ENCODE measurements around the gene ADA. TPM values are rescaled to one million over a fixed set of nuclear protein-coding genes. Genes with fewer than 3 reads are reported as not detected.
"Not testable (repeated sequence)": the region's sequence is repeated elsewhere in the genome, so short reads cannot be mapped to it uniquely, and the experiment has no call there.

Gene ADA
- total RNA-seq, 4 donors from 2014 or later: 7.6 to 14.5 (median 10.4) TPM

DNA sequence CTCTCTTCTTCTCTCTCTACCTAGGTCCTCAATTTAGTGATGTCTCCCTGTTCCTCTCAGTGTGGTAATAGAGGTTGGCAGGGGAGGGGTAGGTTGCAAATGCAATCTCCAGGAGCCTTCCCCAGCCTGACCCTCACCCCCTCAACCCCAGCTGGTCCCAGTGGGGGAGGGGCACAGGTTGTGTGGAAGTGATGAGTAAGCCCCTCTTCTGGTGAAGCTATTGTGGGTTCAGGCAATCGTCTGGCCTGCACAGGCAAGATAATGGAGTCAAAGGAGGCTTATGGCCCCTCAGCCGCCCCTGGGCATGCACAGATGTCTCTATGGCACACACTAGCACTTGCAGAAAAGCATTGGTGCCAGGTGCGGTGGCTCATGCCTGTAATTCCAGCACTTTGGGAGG lies 10.8 kb upstream of the ADA start:
- no peak for ATAC-seq
- Histone ChIP-seq H3K9me3 (no peaks in the 10 kb centered on the region), H3K27ac (no peak overlapping the region), H3K4me3 (no peak overlapping the region), H3K4me1 (no peaks in the 10 kb centered on the region), H3K36me3 (no peaks in the 10 kb centered on the region), H3K27me3 (peaks cover 8% of the 10 kb centered on the region)
- TF ChIP-seq EP300 (IDR thresholded peaks at IDR 0.05) (no peak), POLR2AphosphoS5 (IDR thresholded peaks at IDR 0.05) (no peak), POLR2A (IDR thresholded peaks at IDR 0.05) (no peak)
- TF ChIP-seq, protein P1, sequence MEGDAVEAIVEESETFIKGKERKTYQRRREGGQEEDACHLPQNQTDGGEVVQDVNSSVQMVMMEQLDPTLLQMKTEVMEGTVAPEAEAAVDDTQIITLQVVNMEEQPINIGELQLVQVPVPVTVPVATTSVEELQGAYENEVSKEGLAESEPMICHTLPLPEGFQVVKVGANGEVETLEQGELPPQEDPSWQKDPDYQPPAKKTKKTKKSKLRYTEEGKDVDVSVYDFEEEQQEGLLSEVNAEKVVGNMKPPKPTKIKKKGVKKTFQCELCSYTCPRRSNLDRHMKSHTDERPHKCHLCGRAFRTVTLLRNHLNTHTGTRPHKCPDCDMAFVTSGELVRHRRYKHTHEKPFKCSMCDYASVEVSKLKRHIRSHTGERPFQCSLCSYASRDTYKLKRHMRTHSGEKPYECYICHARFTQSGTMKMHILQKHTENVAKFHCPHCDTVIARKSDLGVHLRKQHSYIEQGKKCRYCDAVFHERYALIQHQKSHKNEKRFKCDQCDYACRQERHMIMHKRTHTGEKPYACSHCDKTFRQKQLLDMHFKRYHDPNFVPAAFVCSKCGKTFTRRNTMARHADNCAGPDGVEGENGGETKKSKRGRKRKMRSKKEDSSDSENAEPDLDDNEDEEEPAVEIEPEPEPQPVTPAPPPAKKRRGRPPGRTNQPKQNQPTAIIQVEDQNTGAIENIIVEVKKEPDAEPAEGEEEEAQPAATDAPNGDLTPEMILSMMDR (IDR thresholded peaks at IDR 0.05): no peak
- 100% methylated on average over 1 of the region's 3 CpGs; no CpG with 5 or more reads in 1 of the 2 donors for WGBS, 2 donors (ENCODE audit: low coverage in 1 of 2)

DNA sequence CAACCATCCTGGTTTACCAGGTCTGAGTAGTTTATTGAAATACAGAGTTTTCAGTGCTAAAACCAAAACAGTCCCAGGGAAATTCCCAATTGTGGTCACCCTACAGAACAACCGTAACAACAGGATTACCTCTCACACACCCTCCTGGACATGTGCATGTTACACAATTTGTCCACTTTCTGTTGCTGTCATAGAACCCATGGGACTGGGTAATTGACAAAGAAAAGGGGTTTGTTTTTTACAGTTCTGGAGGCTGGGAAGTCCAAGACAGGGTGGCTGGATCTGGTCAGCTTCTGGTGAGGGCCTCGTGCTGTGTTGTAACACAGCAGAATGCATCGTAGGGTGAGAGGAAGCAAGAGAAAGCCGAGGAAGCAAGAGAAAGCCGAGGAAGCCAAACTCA lies 9.1 kb upstream of the ADA start:
- Histone ChIP-seq H3K27ac (no peak overlapping the region), H3K9me3 (no peaks in the 10 kb centered on the region), H3K36me3 (no peaks in the 10 kb centered on the region), H3K27me3 (peaks cover 8% of the 10 kb centered on the region), H3K4me1 (no peaks in the 10 kb centered on the region), H3K4me3 (no peak overlapping the region)
- TF ChIP-seq EP300 (IDR thresholded peaks at IDR 0.05) (no peak), POLR2A (IDR thresholded peaks at IDR 0.05) (no peak), POLR2AphosphoS5 (IDR thresholded peaks at IDR 0.05) (no peak)
- no peak for ATAC-seq
- WGBS, 2 donors (ENCODE audit: low coverage in 1 of 2): 61 to 82% methylated on average over 2 to 5 of the region's 5 CpGs

DNA sequence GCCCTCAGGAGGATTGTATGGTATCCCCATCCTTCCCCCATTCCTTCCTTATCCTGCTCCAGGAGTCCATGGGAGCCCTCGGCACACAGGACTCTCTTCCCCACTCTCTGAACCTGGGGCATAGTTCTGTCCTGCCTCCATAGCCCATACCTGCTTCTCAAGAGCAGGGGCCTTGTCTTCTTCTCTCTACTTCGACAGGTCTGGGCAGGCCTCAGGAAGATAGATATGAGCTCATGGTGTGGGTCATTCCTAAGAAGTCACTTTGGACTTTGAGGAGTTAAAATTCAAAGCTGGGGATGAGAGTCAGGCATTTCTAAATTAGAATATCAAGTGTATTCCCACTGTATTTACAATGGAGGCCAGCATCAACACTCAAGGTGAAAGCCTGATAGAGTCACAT lies 8.4 kb upstream of the ADA start:
- no peaks in the 10 kb centered on the region for H3K9me3 ChIP-seq
- H3K36me3 ChIP-seq: no peaks in the 10 kb centered on the region
- H3K27me3 ChIP-seq: peaks cover 8% of the 10 kb centered on the region
- H3K4me1 ChIP-seq: no peaks in the 10 kb centered on the region
- H3K4me3 ChIP-seq: no peak overlapping the region
- 87% methylated on average over 2 of the region's 2 CpGs; no CpG with 5 or more reads in 1 of the 2 donors for WGBS, 2 donors (ENCODE audit: low coverage in 1 of 2)
- ATAC-seq: no peak
- no peak for TF ChIP-seq POLR2AphosphoS5 (IDR thresholded peaks at IDR 0.05)
- TF ChIP-seq, protein P1 (IDR thresholded peaks at IDR 0.05): no peak
- no peak for TF ChIP-seq EP300 (IDR thresholded peaks at IDR 0.05)
- no peak for TF ChIP-seq POLR2A (IDR thresholded peaks at IDR 0.05)
- no peak overlapping the region for H3K27ac ChIP-seq

DNA sequence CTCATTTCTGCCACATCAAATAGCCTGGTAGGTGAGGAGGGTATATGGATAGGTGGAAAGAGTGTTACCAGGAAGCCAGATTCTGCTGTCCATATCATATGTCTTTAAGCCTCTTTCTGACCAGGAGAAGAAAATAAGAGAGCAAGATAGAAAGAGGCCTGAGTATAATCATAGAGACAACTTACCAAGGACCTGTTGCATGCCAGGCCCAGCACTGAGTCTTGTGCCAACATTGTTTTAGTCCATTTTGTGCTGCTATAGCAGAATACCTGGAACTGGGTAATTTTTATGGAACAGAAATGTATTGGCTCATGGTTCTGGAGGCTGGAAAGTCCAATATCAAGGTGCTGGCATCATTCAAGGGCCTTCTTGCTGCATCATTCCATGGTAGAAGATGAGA lies 7.3 kb upstream of the ADA start:
- H3K9me3 ChIP-seq: no peaks in the 10 kb centered on the region
- H3K36me3 ChIP-seq: no peaks in the 10 kb centered on the region
- no peak overlapping the region for H3K27ac ChIP-seq
- peaks cover 4% of the 10 kb centered on the region for H3K27me3 ChIP-seq
- H3K4me3 ChIP-seq: no peak overlapping the region
- H3K4me1 ChIP-seq: no peaks in the 10 kb centered on the region
- no peak for ATAC-seq
- TF ChIP-seq POLR2AphosphoS5 (IDR thresholded peaks at IDR 0.05): no peak
- TF ChIP-seq, protein P1 (IDR thresholded peaks at IDR 0.05): no peak
- TF ChIP-seq POLR2A (IDR thresholded peaks at IDR 0.05): no peak

DNA sequence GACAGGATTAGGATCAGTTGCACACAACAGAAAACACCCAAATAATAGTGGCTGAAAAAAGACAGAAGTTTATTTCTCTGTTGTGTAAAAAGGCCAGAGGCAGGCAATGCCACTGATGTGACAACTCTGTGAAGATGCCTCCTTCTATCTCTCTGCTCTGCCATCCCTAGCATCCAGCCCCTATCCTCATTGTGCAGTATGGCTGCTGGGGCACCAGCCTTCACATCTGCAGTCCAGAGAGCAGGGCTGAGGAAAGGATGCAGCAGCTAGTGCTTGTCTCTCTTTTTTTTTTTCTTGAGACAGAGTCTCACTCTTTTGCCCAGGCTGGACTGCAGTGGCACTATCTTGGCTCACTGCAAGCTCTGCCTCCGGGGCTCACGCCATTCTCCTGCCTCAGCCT lies 6.4 kb upstream of the ADA start:
- no peak for TF ChIP-seq EP300 (IDR thresholded peaks at IDR 0.05)
- no peak for ATAC-seq
- Histone ChIP-seq H3K27me3 (no peaks in the 10 kb centered on the region), H3K4me3 (no peak overlapping the region), H3K27ac (no peak overlapping the region), H3K36me3 (no peaks in the 10 kb centered on the region), H3K4me1 (peaks cover 0 to 5% (median 0%) of the 10 kb centered on the region in 3 donors), H3K9me3 (no peaks in the 10 kb centered on the region)
- WGBS, 2 donors (ENCODE audit: low coverage in 1 of 2): no CpG with 5 or more reads among the region's 2 CpGs

DNA sequence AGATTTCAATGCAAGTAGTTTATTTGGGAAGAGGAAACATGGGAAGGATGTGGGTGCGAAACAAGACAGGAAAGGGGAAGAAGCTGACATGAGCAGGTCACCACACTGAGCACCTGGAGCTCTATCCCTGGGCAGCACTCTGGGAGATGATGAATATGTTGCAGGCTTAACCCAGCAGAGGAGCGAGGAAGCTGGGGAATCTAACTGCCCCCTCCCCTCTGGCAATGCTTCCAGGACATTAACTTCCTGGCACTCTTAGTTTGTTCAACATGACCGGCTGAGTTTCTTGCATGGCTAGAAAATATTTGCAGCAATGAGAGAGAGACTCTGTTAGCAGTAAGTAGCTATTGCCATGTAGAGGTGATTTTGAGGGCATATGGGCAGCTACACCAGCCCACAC lies 4.9 kb upstream of the ADA start:
- Histone ChIP-seq H3K36me3 (no peaks in the 10 kb centered on the region), H3K4me1 (peaks cover 0 to 15% (median 0%) of the 10 kb centered on the region in 3 donors), H3K27ac (no peak overlapping the region), H3K27me3 (no peaks in the 10 kb centered on the region), H3K4me3 (no peak overlapping the region), H3K9me3 (no peaks in the 10 kb centered on the region)
- TF ChIP-seq EP300 (IDR thresholded peaks at IDR 0.05) (no peak), POLR2A (IDR thresholded peaks at IDR 0.05) (no peak), POLR2AphosphoS5 (IDR thresholded peaks at IDR 0.05) (no peak)
- TF ChIP-seq, protein P1 (IDR thresholded peaks at IDR 0.05): no peak
- no peak for ATAC-seq
- 37 to 46% methylated on average over 2 of the region's 3 CpGs for WGBS, 2 donors (ENCODE audit: low coverage in 1 of 2)

DNA sequence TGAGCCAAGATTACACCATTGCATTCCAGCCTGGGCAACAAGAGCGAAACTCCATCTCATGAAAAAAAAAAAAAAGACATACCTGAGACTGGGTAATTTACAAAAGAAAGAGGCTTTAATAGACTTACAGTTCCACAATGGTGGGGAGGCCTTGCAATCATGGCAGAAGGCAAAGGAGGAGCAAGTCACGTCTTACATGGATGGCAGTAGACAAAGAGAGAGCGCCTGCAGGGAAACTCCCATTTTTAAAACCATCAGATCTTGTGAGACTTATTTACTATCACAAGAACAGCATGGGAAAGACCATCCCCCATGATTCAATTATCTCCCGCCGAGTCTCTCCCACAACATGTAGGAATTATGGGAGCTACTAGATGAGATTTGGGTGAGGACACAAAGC lies 2.7 kb upstream of the ADA start:
- H3K4me3 ChIP-seq, ATAC-seq, H3K36me3 ChIP-seq, H3K9me3 ChIP-seq, H3K27me3 ChIP-seq, H3K27ac ChIP-seq: not testable (repeated sequence)
- WGBS, 2 donors (ENCODE audit: low coverage in 1 of 2): 78 to 89% methylated on average over 3 to 4 of the region's 5 CpGs
- peaks cover 0 to 32% (median 0%) of the 10 kb centered on the region in 3 donors for H3K4me1 ChIP-seq
